ENCODE measurements around the gene AKTIP.

The AKTIP gene

DNA sequence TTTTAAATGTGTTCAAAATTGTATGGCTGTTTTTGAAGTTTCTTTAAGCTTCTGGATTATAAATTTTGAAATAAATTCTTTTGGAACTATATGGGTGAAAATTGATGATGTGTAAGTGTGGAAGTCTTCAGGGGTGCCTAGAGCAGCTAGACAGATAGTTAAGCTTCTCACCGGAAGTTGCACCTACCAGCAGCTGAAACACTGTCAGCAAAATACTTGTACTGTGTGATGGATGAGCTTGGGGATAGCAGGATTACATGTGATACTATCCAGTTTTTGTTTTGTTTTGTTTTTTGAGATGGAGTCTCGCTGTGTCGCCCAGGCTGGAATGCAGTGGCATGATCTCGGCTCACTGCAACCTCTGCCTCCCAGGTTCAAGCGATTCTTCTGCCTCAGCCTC is 49.1 kb downstream of the AKTIP start:
- DNase-seq (ENCODE audit: low read depth), result no peak
- no peak overlapping the region for H3K4me3 ChIP-seq (ENCODE audit: low read depth, low read length)
- TF ChIP-seq, protein P1, sequence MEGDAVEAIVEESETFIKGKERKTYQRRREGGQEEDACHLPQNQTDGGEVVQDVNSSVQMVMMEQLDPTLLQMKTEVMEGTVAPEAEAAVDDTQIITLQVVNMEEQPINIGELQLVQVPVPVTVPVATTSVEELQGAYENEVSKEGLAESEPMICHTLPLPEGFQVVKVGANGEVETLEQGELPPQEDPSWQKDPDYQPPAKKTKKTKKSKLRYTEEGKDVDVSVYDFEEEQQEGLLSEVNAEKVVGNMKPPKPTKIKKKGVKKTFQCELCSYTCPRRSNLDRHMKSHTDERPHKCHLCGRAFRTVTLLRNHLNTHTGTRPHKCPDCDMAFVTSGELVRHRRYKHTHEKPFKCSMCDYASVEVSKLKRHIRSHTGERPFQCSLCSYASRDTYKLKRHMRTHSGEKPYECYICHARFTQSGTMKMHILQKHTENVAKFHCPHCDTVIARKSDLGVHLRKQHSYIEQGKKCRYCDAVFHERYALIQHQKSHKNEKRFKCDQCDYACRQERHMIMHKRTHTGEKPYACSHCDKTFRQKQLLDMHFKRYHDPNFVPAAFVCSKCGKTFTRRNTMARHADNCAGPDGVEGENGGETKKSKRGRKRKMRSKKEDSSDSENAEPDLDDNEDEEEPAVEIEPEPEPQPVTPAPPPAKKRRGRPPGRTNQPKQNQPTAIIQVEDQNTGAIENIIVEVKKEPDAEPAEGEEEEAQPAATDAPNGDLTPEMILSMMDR (IDR thresholded peaks at IDR 0.05; ENCODE audit: low read depth, low read length, missing control alignments), result no peak

DNA sequence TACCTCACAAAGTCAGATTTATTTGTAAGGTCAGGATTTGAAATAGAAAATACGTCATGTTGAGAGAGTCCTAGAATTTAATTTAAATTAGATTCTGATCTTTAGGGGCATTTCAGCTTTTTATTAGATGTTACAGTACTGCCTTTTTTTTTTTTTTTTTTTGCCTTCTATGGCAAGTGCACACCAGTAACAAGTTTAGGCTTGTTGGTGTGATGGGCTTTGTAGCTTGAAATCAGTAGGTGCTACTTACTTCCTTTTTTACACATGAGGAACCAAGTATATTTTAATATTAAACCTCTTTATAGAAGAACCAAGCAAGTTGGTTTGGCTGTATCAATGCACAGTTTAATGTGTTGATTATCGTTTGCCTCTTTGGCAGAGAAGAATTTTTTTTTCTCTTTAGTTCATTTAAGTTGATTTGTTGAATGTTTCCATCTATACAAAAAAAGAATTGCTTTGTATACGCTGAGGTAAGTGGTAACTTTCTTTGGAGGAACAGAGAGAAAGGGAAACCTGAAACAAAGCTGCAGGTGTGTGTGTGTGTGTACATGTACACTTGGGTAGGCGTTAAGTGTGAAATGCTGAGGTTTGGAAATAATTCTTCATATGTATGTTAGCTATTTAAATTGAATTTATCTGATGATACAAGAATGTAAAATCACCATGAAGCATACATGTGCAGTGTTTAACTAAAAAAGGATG is 53.0 kb downstream of the AKTIP start:
- H3K4me3 ChIP-seq (ENCODE audit: low read depth, low read length), result no peak overlapping the region
- DNase-seq (ENCODE audit: low read depth), result no peak
- TF ChIP-seq, protein P1 (IDR thresholded peaks at IDR 0.05; ENCODE audit: low read depth, low read length, missing control alignments), result no peak

DNA sequence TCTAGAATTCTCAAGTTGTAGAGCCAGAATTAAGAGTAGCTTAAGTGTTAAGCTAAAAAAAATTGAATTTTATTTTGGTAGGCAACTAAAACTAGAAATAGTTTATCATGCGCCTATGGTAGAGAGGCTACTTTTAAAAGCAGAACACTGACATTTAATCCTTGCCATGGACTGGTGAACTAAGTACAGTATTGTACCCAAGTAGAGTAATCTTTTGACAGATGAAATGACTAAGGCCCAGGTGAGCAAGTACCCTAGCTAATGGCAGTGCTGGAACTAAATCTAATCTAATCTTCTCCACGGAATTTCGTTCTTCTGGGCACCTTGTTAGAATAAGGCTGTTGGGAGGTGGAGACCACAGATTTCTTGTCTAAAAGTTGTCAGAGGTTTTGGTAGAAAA is 56.9 kb downstream of the AKTIP start:
- TF ChIP-seq, protein P1 (IDR thresholded peaks at IDR 0.05; ENCODE audit: low read depth, low read length, missing control alignments), result no peak
- no peak for DNase-seq (ENCODE audit: low read depth)
- H3K4me3 ChIP-seq (ENCODE audit: low read depth, low read length), result no peak overlapping the region

DNA sequence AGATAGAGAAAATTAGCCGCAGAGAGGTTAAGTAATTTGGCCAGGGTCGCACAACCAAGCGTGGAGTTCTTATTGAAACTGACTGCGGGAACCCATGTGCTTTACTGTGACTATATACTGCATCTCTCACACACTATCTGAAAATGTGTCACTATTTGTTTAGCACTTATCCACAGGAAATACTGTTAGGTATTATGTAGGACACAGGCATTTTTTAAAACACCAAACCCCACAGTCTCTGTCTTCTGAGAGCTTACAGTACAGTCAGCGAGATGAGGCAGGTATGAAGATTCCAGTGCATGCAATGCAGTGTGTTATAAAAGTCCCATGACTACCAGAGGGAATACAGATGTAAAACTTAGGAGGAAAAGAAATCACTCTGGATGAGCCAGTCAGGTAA is 57.5 kb downstream of the AKTIP start:
- no peak for DNase-seq (ENCODE audit: low read depth)
- H3K4me3 ChIP-seq (ENCODE audit: low read depth, low read length), result no peak overlapping the region
- TF ChIP-seq, protein P1 (IDR thresholded peaks at IDR 0.05; ENCODE audit: low read depth, low read length, missing control alignments), result no peak

Measured in GM12864 (cell line).